Right lung (tissue), 5 donors: ENCODE measurements around the gene PTPRN2. TPM values are rescaled to one million over a fixed set of nuclear protein-coding genes. Genes with fewer than 3 reads are reported as not detected.
"Not testable (repeated sequence)": the region's sequence is repeated elsewhere in the genome, so short reads cannot be mapped to it uniquely, and the experiment has no call there.

Source experiments
- DNase-seq, 2 donors: peaks; one replicate each; pipeline ENCODE4 v3.0.0-alpha.2; 2013
- polyA plus RNA-seq, 5 donors: library from polyadenylated mRNA; unstranded; fragments of 120-200 nt; gene quantifications; one replicate each; pipeline versions ENCODE4 v1.2.1 to v1.2.3, GENCODE V29; 2013; ENCODE audit warnings: inconsistent platforms in 1 of 5, low replicate concordance in 1 of 5; ENCODE audit not compliant: insufficient read length in 5 of 5, insufficient read depth in 1 of 5

Gene PTPRN2
- polyA plus RNA-seq, 5 donors, result 6.2 to 8.1 (median 7.0) TPM

DNA sequence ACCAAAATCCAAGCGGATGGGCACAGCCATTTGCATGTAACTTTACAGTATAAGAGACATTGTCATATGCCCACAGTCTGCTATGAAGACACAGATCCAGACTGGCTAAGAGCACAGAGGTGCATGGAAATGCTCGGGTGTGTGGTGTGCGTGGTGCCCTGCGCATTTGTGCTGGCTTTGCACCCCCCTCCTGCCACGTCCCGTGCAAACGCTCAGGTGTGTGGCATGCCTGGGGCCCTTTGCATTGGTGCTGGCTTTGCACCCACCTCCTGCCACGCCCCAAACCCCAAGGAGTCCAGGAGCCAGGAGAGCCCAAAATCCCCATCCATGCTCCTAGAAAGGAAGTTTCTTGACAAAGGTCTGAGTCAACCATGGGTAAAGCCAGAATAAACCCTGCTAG, 306.2 kb downstream of the PTPRN2 start:
- DNase-seq, result no peak

DNA sequence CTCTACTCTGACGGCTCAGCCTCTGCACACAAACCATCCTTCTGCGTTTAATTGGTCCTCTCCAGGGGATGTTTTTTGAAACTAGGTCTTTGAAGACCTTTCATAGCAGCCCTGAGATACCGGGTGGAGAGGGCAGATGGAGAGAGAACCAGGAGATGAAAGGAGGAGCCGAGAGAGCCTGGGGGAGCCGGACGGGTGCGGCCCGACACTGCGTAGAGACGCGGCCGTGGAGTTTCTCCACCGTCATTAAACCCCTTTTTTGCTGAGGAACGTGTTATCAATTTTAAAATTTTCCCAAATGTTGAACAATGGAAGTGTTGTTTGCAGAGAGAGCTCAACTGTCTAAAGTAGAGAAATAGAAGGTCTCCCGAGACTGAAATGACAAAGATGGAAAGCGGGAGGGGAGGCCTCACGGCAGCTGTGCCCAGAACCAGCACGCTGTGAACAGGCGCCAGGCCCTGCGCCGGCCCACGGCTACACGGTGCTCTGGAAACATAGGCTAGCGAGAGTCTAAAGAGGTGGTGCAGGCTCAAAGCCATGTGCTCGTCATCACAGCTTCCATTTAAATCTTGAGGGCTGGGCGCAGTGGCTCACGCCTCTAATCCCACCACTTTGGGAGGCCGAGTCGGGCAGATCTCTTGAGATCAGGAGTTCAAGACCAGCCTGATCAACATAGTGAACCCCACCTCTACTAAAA, 307.0 kb downstream of the PTPRN2 start:
- no peak for DNase-seq

- DNase-seq, result no peak
These were observed 307.8 kb downstream of the PTPRN2 start for GRCh38 chr7:158279539-158280447.

DNA sequence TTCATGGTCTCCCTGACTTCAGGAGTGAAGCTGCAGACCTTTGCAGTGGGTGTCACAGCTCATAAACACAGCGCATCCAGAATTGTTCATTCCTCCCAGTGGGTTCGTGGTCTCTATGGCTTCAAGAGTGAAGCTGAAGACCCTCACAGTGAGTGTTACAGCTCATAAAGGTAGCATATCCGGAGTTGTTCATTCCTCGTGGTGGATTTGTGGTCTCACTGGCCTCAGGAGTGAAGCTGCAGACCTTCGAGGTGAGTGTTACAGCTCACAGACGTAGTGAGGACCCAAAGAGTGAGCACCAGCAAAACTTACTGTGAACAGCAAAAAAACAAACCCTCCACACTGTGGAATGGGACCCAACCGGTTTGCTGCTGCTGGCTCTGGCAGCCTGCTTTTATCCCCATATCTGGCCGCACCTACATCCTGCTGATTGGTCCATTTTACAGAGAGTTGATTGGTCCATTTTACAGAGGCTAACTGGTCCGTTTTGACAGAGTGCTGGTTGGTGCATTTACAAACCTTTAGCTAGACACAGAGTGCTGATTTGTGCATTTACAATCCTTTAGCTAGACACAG, 308.8 kb downstream of the PTPRN2 start:
- no peak for DNase-seq

DNA sequence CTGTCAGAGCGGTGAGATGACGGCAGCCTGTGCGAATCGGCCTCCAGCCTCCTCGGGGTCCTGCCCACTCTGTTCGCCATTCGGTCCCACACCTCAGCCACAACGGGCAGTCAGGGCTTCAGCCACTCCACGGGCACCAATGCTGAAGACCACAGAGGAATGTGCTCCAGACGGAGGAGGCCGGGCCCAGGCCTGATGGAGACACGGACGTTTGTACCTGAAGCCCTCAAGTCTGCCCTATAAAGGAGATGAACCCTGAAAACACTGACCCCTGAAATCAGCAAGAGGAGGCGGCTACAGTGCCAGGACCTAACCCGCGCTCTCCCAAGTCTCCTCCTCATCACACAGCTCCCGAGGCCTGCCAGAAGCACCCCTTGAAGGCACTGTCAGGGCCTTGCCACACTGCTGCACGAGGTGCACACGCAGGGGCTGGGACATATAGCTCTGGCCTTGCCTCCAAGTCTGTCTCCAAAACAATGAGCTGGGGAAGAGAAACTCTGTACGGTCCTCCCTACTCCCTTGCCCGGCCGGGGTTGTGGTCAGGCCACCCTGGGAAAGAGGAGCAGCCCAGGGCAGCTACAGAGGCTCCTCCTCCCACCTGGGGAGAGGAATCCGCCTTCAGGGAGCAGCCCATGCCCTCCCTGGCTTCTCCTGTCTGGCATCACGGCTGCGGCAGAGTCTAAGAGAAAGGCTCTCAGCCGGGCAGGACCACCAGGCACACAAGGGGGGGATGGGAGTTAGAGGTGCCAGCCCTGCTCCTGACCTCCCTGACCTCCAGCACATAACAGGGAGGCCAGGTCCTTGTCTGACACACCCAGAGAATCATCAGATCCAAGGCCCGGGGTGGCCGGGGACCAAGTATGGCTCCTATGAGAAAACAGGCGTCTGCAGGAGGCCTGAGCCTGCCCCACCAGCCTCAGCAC, 310.1 kb downstream of the PTPRN2 start:
- no peak for DNase-seq

GRCh38 chr7:158276414-158277218, 311.0 kb downstream of the PTPRN2 start:
- DNase-seq, result no peak

GRCh38 chr7:158275711-158276413, 311.8 kb downstream of the PTPRN2 start:
- no peak for DNase-seq

- DNase-seq, result no peak
These were observed 312.6 kb downstream of the PTPRN2 start for GRCh38 chr7:158274996-158275395.

DNA sequence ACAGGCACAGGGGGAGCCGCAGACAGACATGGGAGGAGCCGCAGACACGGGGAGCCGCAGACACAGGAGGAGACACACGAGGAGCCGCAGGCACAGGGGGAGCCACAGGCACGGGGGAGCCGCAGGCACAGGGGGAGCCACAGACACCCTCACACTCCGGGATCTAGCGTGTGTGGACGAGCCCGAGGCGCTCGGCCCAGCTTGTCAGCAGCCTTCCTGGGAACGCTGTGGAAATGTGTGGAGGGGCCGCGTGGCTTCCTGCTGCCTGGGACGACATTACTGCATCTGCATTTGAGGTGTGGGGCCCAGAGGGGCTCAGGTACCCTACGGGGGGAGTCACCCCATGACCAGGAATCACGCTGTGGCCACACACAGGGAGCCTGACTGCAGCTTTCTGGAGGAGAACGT, 313.2 kb downstream of the PTPRN2 start:
- DNase-seq, result no peak

- DNase-seq, result not testable (repeated sequence)
These were observed 313.8 kb downstream of the PTPRN2 start for GRCh38 chr7:158273756-158274342.

- DNase-seq, result no peak
These were observed 314.4 kb downstream of the PTPRN2 start for GRCh38 chr7:158273138-158273651.

DNA sequence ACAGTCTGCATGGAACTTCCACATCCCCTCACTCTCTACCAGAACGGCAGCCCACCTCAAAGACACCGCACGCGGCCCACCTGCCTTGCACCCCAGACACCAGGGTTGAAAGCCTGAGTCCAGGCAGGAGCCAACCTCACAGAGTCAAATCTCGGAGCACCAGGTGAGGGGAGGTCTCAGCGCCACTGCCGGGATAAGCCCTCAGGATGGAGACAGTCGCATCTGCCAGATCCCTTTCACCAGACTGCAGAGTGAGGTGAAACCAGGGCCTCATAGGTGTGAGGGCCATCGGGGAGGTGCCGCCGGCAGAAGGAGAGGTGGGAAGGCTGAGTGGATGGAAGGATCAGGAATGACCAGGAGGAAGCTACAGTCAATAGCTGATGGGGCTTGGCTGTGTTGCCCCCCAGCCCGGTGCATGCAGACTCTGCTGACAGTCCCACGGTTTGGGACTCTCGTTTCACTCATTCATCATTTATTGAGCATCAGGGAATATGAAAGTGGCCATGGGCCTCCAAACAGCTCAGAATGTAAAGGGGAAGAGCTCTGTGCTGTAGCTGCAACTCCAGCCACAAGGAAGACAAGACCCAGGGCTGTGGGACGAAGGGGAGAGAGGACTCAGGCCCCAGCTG, 315.0 kb downstream of the PTPRN2 start:
- no peak for DNase-seq

GRCh38 chr7:158272091-158272490, 315.5 kb downstream of the PTPRN2 start:
- no peak for DNase-seq

DNA sequence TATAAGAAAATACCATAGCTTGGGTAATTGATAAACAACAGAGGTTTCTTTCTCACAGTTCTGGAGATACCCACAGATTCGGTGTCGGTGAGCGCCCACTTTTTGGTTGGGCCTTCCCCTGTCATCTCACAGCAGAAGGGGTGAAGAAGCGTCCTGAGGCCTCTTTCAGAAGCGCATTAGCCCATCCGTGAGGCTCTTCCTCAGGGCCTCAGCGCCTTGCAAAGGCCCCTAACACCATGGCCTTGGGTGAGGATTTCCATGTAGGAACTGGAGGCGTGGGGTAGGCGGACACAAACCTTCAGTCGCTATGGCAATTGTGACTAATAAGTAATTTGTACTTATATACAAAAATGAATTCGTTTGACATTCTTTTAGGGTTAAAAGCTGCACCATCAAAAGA, 316.0 kb downstream of the PTPRN2 start:
- DNase-seq, result no peak

- DNase-seq, result no peak
These were observed 316.7 kb downstream of the PTPRN2 start for GRCh38 chr7:158270856-158271413.

GRCh38 chr7:158270106-158270775, 317.4 kb downstream of the PTPRN2 start:
- DNase-seq, result no peak

DNA sequence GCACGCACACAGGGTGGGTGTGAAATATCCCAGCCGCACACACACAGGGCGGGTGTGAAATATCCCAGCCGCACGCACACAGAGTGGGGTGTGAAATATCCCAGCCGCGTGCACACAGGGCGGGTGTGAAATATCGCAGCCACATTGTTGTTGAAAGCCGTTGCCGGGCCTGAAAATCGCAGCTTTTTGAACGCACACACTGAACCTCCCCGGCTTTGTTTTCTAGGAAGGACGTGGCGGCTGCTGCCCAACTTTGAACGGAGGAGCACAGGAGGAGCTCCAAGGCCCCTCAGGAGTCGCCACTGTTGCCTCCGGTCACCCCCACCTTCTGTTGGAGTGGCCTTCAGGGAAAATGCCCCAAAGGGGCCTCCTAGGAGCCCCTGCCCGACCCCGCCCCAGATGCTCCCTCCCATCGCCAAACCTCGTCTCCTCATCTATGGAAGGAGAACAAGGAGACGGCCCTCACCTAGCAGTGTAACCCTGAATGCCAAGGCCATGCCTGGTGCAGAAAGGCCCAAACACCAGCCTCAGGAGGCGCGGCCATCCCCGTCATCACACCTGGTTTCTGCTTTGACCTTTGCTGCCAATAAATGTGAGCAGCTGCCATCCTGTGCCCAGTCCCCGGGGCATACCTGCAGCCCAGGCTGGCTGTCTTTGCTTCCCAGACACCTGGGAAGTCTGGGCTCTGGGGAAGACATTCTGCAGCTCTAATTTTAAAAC, 318.6 kb downstream of the PTPRN2 start:
- no peak for DNase-seq
